ENCODE measurements around the gene MFSD6. TPM values are rescaled to one million over a fixed set of nuclear protein-coding genes. Genes with fewer than 3 reads are reported as not detected.

MFSD6 gene
- total RNA-seq, 1 experiment from 2014 or later: 20.9 TPM

GRCh38 chr2:190546734-190547133, 138.6 kb downstream of the MFSD6 start:
- Histone ChIP-seq H3K9ac (ENCODE audit: low read length) (no peak overlapping the region), H3K27ac (ENCODE audit: low read length) (no peak overlapping the region), H4K20me1 (ENCODE audit: low read length) (no peaks in the 10 kb centered on the region), H3K79me2 (ENCODE audit: low read length) (no peaks in the 10 kb centered on the region), H3F3A (ENCODE audit: low read length, unreplicated experiment) (no peaks in the 10 kb centered on the region), H3K36me3 (ENCODE audit: low read depth, low read length) (no peaks in the 10 kb centered on the region), H3K4me1 (ENCODE audit: insufficient read depth, low read length) (no peaks in the 10 kb centered on the region), H3K9me2 (replicated peaks; ENCODE audit: low read length) (no peaks in the 10 kb centered on the region), H3K4me2 (ENCODE audit: low read length) (no peak overlapping the region), H3K4me3 (ENCODE audit: low read length) (no peak overlapping the region), H2AFZ (ENCODE audit: low read length) (no peak overlapping the region), H3K27me3 (ENCODE audit: low read length) (no peaks in the 10 kb centered on the region), H3K9me3 (ENCODE audit: low read length) (no peaks in the 10 kb centered on the region)
- ATAC-seq (no peak), DNase-seq (no peak)
- intact Hi-C loops (cut with micrococcal nuclease): no loop called here
- ChIA-PET CTCF (no interaction called here), POLR2A (ENCODE audit: unreplicated experiment) (no interaction called here)
- TF ChIP-seq CTCF (conservative IDR thresholded peaks at IDR 0.05; ENCODE audit: low read depth, low read length) (no peak), EZH2 (IDR thresholded peaks at IDR 0.05; ENCODE audit: low read length, unreplicated experiment) (no peak), EZH2phosphoT487 (IDR thresholded peaks at IDR 0.05; ENCODE audit: borderline replicate concordance, low read length) (no peak)
- no TSS peak for BruUV-seq (replicated peaks)

GRCh38 chr2:190547886-190548285, 139.7 kb downstream of the MFSD6 start:
- TF ChIP-seq EZH2phosphoT487 (IDR thresholded peaks at IDR 0.05; ENCODE audit: borderline replicate concordance, low read length) (no peak), EZH2 (IDR thresholded peaks at IDR 0.05; ENCODE audit: low read length, unreplicated experiment) (no peak), CTCF (conservative IDR thresholded peaks at IDR 0.05; ENCODE audit: low read depth, low read length) (no peak)
- H3K27ac ChIP-seq (ENCODE audit: low read length): no peak overlapping the region
- no peaks in the 10 kb centered on the region for H3F3A ChIP-seq (ENCODE audit: low read length, unreplicated experiment)
- H3K4me1 ChIP-seq (ENCODE audit: insufficient read depth, low read length): no peaks in the 10 kb centered on the region
- CTCF ChIA-PET: interaction anchor here (0.6 kb wide), 1 partner anchor 227 kb away, joined by 3 read pairs; no protein-coding TSS in a partner anchor
- DNase-seq (no peak), ATAC-seq (peak; percentile 22; the same call in 1 of the 2 replicates)
- H3K4me3 ChIP-seq (ENCODE audit: low read length): no peak overlapping the region
- POLR2A ChIA-PET (ENCODE audit: unreplicated experiment): no interaction called here
- BruUV-seq (replicated peaks): no TSS peak
- H3K36me3 ChIP-seq (ENCODE audit: low read depth, low read length): no peaks in the 10 kb centered on the region
- no peaks in the 10 kb centered on the region for H3K9me3 ChIP-seq (ENCODE audit: low read length)
- H2AFZ ChIP-seq (ENCODE audit: low read length): no peak overlapping the region
- H3K4me2 ChIP-seq (ENCODE audit: low read length): no peak overlapping the region
- H3K9me2 ChIP-seq (replicated peaks; ENCODE audit: low read length): no peaks in the 10 kb centered on the region
- no peaks in the 10 kb centered on the region for H4K20me1 ChIP-seq (ENCODE audit: low read length)
- no peaks in the 10 kb centered on the region for H3K79me2 ChIP-seq (ENCODE audit: low read length)
- intact Hi-C loops (cut with micrococcal nuclease): no loop called here
- no peak overlapping the region for H3K9ac ChIP-seq (ENCODE audit: low read length)
- H3K27me3 ChIP-seq (ENCODE audit: low read length): no peaks in the 10 kb centered on the region

GRCh38 chr2:190550137-190550536, 142.0 kb downstream of the MFSD6 start:
- Histone ChIP-seq H2AFZ (ENCODE audit: low read length) (no peak overlapping the region), H3K4me3 (ENCODE audit: low read length) (no peak overlapping the region), H3K27ac (ENCODE audit: low read length) (no peak overlapping the region), H3K36me3 (ENCODE audit: low read depth, low read length) (no peaks in the 10 kb centered on the region), H3F3A (ENCODE audit: low read length, unreplicated experiment) (no peaks in the 10 kb centered on the region), H3K27me3 (ENCODE audit: low read length) (no peaks in the 10 kb centered on the region), H3K4me1 (ENCODE audit: insufficient read depth, low read length) (no peaks in the 10 kb centered on the region), H3K9me2 (replicated peaks; ENCODE audit: low read length) (no peaks in the 10 kb centered on the region), H3K79me2 (ENCODE audit: low read length) (no peaks in the 10 kb centered on the region), H3K9ac (ENCODE audit: low read length) (no peak overlapping the region), H3K9me3 (ENCODE audit: low read length) (no peaks in the 10 kb centered on the region), H3K4me2 (ENCODE audit: low read length) (no peak overlapping the region), H4K20me1 (ENCODE audit: low read length) (no peaks in the 10 kb centered on the region)
- TF ChIP-seq EZH2 (IDR thresholded peaks at IDR 0.05; ENCODE audit: low read length, unreplicated experiment) (no peak), EZH2phosphoT487 (IDR thresholded peaks at IDR 0.05; ENCODE audit: borderline replicate concordance, low read length) (no peak), CTCF (conservative IDR thresholded peaks at IDR 0.05; ENCODE audit: low read depth, low read length) (peak; percentile 20; the same call in 1 of the 2 replicates)
- ChIA-PET POLR2A (ENCODE audit: unreplicated experiment) (no interaction called here), CTCF (no interaction called here)
- no TSS peak for BruUV-seq (replicated peaks)
- DNase-seq: no peak
- no peak for ATAC-seq
- intact Hi-C loops (cut with micrococcal nuclease): no loop called here

Other genes starting within 250 kb of the MFSD6 start
- gene HIBCH, start 88.5 kb upstream of the MFSD6 start, total RNA-seq (2014; rRNA removed): 8.1 and 12.0 TPM in 2 replicates
- 4.0 and 5.6 TPM in 2 replicates for gene INPP1, start 64.8 kb upstream of the MFSD6 start, total RNA-seq (2014; rRNA removed)
- gene NEMP2, start 126.4 kb downstream of the MFSD6 start, total RNA-seq (2014; rRNA removed): 2.5 and 3.8 TPM in 2 replicates
- 23.1 and 23.6 TPM in 2 replicates for gene NAB1, start 240.7 kb downstream of the MFSD6 start, total RNA-seq (2014; rRNA removed)

Measured in PC-3 (cell line).